Gastrocnemius medialis (tissue), 4 donors: ENCODE measurements around the gene NOP56.

Experiments
- POLR2A ChIP-seq, 2 donors: fragments of 450-650 bp; IDR thresholded peaks; one replicate each; pipeline ENCODE4 v1.6.1; 2017; ENCODE audit warnings: antibody characterized with exemption in 2 of 2, mild to moderate bottlenecking in 2 of 2, moderate library complexity in 2 of 2
- TF ChIP-seq, protein P1 (sequence below), 5 experiments: fragments of 450-650 bp in 3 of 5; fragments of 200-600 bp in 2 of 5; sonication (generic) in 2 of 5; IDR thresholded peaks in 4 of 5; conservative IDR thresholded peaks in 1 of 5; 1 replicate in 4 of 5; 2 replicates in 1 of 5; pipeline ENCODE4 v1.5.1; 2016 to 2019; ENCODE audit warnings: antibody characterized with exemption in 5 of 5, mild to moderate bottlenecking in 3 of 5, moderate library complexity in 3 of 5

DNA sequence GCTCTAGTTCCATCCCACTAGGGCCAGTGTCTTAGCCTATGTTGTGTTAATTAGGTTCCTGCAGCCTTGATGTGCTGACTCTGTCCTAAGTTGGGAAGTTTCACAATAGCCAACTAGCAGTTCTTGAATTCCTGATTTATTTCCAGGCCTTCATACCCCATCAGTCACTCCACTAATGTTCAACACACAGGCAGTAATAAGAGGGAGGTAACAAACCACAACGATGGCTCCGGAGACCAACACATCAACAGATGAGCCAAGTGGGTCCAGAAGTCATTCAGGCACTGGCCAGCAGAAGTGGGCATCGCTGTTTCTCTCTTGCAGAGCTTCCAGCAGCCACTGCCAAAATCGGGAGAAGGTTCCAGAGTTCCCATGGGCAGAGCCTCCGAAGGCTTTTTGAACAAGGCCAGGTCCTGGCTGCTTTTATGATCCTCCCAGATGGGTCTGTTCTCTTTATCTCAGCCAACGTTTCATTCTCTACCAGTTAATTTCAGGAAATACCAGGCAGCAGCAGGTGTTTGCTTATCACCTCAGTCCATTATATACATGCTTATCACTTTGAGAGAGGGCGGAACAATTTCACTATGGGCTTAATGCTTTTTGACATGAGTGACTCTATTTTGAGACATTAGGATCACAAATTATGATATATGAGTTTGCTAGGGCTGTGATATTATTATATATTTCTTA, 48.5 kb upstream of the NOP56 start:
- TF ChIP-seq, protein P1, sequence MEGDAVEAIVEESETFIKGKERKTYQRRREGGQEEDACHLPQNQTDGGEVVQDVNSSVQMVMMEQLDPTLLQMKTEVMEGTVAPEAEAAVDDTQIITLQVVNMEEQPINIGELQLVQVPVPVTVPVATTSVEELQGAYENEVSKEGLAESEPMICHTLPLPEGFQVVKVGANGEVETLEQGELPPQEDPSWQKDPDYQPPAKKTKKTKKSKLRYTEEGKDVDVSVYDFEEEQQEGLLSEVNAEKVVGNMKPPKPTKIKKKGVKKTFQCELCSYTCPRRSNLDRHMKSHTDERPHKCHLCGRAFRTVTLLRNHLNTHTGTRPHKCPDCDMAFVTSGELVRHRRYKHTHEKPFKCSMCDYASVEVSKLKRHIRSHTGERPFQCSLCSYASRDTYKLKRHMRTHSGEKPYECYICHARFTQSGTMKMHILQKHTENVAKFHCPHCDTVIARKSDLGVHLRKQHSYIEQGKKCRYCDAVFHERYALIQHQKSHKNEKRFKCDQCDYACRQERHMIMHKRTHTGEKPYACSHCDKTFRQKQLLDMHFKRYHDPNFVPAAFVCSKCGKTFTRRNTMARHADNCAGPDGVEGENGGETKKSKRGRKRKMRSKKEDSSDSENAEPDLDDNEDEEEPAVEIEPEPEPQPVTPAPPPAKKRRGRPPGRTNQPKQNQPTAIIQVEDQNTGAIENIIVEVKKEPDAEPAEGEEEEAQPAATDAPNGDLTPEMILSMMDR (IDR thresholded peaks at IDR 0.05 in 4 of 5, conservative IDR thresholded peaks at IDR 0.05 in 1 of 5), result no peak
- TF ChIP-seq POLR2A (IDR thresholded peaks at IDR 0.05), result no peak
